ENCODE measurements around the gene P4HB. TPM values are rescaled to one million over a fixed set of nuclear protein-coding genes. Genes with fewer than 3 reads are reported as not detected.

The P4HB gene
- total RNA-seq, 1 experiment from 2014 or later = 958 TPM

DNA sequence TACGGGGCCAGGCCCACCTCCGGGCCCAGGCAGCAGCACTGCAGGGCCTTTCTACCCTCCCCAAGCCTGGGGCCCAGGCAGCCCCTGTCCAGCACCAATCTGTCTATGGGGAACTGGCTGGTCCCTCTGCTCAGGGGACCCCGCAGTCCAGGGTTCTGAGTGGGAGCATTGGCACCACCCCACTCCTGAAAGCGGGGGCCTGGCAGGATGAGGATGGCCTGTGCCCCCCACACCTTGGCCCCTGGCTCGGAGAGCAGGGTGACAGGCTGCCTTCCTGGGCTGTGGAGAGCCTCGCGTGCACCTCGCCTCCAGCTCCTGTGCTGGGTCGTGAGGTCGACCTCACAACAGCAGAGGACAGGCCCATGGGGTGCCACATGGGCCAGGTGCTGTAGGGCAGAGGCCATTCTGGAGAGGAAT is 43.1 kb upstream of the P4HB start:
- peaks cover 89% of the 10 kb centered on the region for H3K36me3 Mint-ChIP-seq (ENCODE audit: insufficient read depth, unreplicated experiment)
- peaks cover 7% of the 10 kb centered on the region for H3K4me1 Mint-ChIP-seq (ENCODE audit: low read depth, unreplicated experiment)
- no peaks in the 10 kb centered on the region for H3K27me3 Mint-ChIP-seq (ENCODE audit: insufficient read depth, unreplicated experiment)
- no peaks in the 10 kb centered on the region for H3K9me3 Mint-ChIP-seq (ENCODE audit: unreplicated experiment)
- H3K27ac Mint-ChIP-seq (ENCODE audit: unreplicated experiment) = no peak overlapping the region
- no TSS peak for BruUV-seq (replicated peaks)
- peaks cover 9% of the 10 kb centered on the region; the same call in 1 of the 2 replicates for H3K36me3 ChIP-seq (ENCODE audit: control insufficient read depth, insufficient read depth, low read length)
- H3K9me3 ChIP-seq = no peaks in the 10 kb centered on the region
- ChIA-PET POLR2A (interaction anchor here (0.6 kb wide), 1 partner anchor 12 kb away, joined by 4 read pairs; the partner anchor contains the start of genes ALYREF and ANAPC11), CTCF (no interaction called here)
- H3K4me3 ChIP-seq (ENCODE audit: low read depth, low read length) = no peak overlapping the region
- intact Hi-C loops (cut with micrococcal nuclease; ENCODE audit: unreplicated experiment) = no loop called here
- no peaks in the 10 kb centered on the region for H3K27me3 ChIP-seq (replicated peaks; ENCODE audit: control insufficient read depth, insufficient read depth, low read length)
- TF ChIP-seq, protein P1, sequence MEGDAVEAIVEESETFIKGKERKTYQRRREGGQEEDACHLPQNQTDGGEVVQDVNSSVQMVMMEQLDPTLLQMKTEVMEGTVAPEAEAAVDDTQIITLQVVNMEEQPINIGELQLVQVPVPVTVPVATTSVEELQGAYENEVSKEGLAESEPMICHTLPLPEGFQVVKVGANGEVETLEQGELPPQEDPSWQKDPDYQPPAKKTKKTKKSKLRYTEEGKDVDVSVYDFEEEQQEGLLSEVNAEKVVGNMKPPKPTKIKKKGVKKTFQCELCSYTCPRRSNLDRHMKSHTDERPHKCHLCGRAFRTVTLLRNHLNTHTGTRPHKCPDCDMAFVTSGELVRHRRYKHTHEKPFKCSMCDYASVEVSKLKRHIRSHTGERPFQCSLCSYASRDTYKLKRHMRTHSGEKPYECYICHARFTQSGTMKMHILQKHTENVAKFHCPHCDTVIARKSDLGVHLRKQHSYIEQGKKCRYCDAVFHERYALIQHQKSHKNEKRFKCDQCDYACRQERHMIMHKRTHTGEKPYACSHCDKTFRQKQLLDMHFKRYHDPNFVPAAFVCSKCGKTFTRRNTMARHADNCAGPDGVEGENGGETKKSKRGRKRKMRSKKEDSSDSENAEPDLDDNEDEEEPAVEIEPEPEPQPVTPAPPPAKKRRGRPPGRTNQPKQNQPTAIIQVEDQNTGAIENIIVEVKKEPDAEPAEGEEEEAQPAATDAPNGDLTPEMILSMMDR (IDR thresholded peaks at IDR 0.05; ENCODE audit: insufficient read depth in 1 of 2, low read depth in 1 of 2, low read length in 1 of 2, severe bottlenecking in 1 of 2, unreplicated experiment in 1 of 2) = no peak
- no peaks in the 10 kb centered on the region; the same call in 1 of the 2 replicates for H3K4me1 ChIP-seq
- no peak for DNase-seq
- H3K4me3 Mint-ChIP-seq (ENCODE audit: unreplicated experiment) = no peak overlapping the region

DNA sequence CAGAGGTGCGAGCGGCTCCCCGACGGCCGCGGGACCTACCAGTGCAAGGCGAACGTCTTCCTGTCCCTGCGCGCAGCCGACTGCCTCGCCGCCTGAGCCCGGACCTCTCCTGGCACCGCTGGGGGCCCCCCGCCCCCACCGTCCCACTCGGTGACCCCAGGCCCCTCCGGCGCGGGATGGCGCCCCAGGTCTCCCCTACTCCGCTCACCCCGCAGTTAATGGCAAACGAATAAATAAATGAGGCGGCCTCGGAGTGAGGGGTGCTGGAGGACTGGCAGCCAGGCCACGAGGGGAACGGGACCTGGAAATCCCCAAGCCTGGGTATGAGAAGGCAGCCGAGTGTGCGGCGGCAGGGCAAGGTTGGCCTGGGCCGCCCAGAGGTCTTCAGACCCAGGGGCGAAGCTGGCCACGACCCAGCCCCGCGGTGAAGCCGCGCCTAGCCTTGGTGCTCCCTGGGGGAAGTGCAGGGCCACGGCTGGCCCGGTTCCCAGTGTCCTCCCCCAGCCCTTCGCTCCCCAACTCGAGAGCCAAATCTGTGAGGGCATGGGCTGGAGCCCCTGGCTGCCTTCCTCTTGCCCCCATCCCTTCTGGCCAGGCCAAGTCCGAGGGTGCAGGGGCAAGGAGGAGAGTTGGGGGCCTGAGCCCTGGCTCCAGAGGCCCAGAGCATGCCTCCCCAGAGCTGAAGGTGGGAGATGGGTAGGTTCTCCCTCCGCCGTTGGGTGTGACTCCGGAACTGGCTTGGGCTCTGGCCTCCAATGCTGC is 42.5 kb upstream of the P4HB start:
- ChIA-PET CTCF (no interaction called here), POLR2A (interaction anchor here (0.6 kb wide), 1 partner anchor 11 kb away, joined by 4 read pairs; the partner anchor contains the start of genes ALYREF and ANAPC11)
- Histone ChIP-seq H3K27me3 (replicated peaks; ENCODE audit: control insufficient read depth, insufficient read depth, low read length) (no peaks in the 10 kb centered on the region), H3K4me1 (peaks cover 4% of the 10 kb centered on the region; the same call in 1 of the 2 replicates), H3K4me3 (ENCODE audit: low read depth, low read length) (no peak overlapping the region), H3K36me3 (ENCODE audit: control insufficient read depth, insufficient read depth, low read length) (peaks cover 7% of the 10 kb centered on the region; the same call in 1 of the 2 replicates), H3K9me3 (no peaks in the 10 kb centered on the region)
- Mint-ChIP-seq H3K27ac (ENCODE audit: unreplicated experiment) (no peak overlapping the region), H3K27me3 (ENCODE audit: insufficient read depth, unreplicated experiment) (no peaks in the 10 kb centered on the region), H3K4me3 (ENCODE audit: unreplicated experiment) (peak overlapping the region; percentile 37), H3K4me1 (ENCODE audit: low read depth, unreplicated experiment) (peaks cover 7% of the 10 kb centered on the region), H3K9me3 (ENCODE audit: unreplicated experiment) (no peaks in the 10 kb centered on the region), H3K36me3 (ENCODE audit: insufficient read depth, unreplicated experiment) (peaks cover 89% of the 10 kb centered on the region)
- TF ChIP-seq, protein P1 (IDR thresholded peaks at IDR 0.05; ENCODE audit: insufficient read depth in 1 of 2, low read depth in 1 of 2, low read length in 1 of 2, severe bottlenecking in 1 of 2, unreplicated experiment in 1 of 2) = no peak
- DNase-seq = peak in 1 of 2 experiments; percentile 23
- intact Hi-C loops (cut with micrococcal nuclease; ENCODE audit: unreplicated experiment) = no loop called here
- BruUV-seq (replicated peaks) = no TSS peak

DNA sequence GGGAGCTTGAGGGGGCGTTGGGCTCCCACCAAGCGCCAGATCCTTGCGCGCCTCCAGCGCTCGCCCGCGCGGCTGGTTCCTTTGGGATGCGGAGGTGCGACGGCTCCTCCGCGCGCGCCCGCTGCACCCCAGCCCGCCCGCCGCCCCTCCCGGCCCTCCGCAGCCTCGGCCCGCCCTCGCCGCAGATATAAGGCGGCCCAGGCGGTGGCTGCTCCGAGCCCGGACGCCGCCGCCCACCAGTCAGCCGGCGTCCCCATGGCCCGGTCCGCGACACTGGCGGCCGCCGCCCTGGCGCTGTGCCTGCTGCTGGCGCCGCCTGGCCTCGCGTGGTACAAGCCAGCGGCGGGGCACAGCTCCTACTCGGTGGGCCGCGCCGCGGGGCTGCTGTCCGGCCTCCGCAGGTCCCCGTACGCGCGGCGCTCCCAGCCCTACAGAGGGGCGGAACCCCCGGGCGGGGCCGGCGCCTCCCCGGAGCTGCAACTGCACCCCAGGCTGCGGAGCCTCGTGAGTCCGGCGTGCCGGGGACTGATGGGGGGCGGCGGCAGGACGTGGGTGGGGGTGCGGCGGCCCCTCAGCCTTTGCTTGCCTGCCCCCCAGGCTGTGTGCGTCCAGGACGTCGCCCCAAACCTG is 41.8 kb upstream of the P4HB start, which contains the start of gene NPB:
Gene NPB (plus strand): TSS at position 216 of the 630 bp plus-strand sequence. CDS start 40 bp downstream, at position 256.
- no peaks in the 10 kb centered on the region for H3K9me3 ChIP-seq
- peaks cover 5% of the 10 kb centered on the region; the same call in 1 of the 2 replicates for H3K36me3 ChIP-seq (ENCODE audit: control insufficient read depth, insufficient read depth, low read length)
- H3K4me3 Mint-ChIP-seq (ENCODE audit: unreplicated experiment) = peak within 1 kb of the TSS; percentile 37
- intact Hi-C loops (cut with micrococcal nuclease; ENCODE audit: unreplicated experiment) = no loop called here
- ChIA-PET POLR2A (interaction anchor here (0.6 kb wide), 1 partner anchor 42 kb away, joined by 4 read pairs; no protein-coding TSS in a partner anchor), CTCF (no interaction called here)
- H3K27me3 ChIP-seq (replicated peaks; ENCODE audit: control insufficient read depth, insufficient read depth, low read length) = no peaks in the 10 kb centered on the region
- TF ChIP-seq, protein P1 (IDR thresholded peaks at IDR 0.05; ENCODE audit: insufficient read depth in 1 of 2, low read depth in 1 of 2, low read length in 1 of 2, severe bottlenecking in 1 of 2, unreplicated experiment in 1 of 2) = no peak
- peak in 1 of 2 experiments; percentile 30 for DNase-seq
- H3K4me1 ChIP-seq = peaks cover 5% of the 10 kb centered on the region; the same call in 1 of the 2 replicates
- no peaks in the 10 kb centered on the region for H3K27me3 Mint-ChIP-seq (ENCODE audit: insufficient read depth, unreplicated experiment)
- H3K4me1 Mint-ChIP-seq (ENCODE audit: low read depth, unreplicated experiment) = peaks cover 7% of the 10 kb centered on the region
- peak within 1 kb of the TSS; percentile 17 for H3K4me3 ChIP-seq (ENCODE audit: low read depth, low read length)
- no TSS peak for BruUV-seq (replicated peaks)
- H3K27ac Mint-ChIP-seq (ENCODE audit: unreplicated experiment) = no peak within 1 kb of the TSS
- H3K36me3 Mint-ChIP-seq (ENCODE audit: insufficient read depth, unreplicated experiment) = peaks cover 86% of the 10 kb centered on the region
- H3K9me3 Mint-ChIP-seq (ENCODE audit: unreplicated experiment) = no peaks in the 10 kb centered on the region

Data from Caco-2 (cell line).